ENCODE data around the gene TNFRSF13B. TPM values are rescaled to one million over a fixed set of nuclear protein-coding genes. Genes with fewer than 3 reads are reported as not detected.
A peak's percentile ranks its signal among the peaks of the same experiment; 100 is the strongest.

Gene TNFRSF13B
- total RNA-seq, 1 donor, result not detected

- Histone ChIP-seq H3K4me1 (ENCODE audit: insufficient read depth, low read length) (peaks cover 3% of the 10 kb centered on the region), H3K4me3 (ENCODE audit: insufficient read depth, low read length) (no peak overlapping the region), H3K27ac (ENCODE audit: low read depth, low read length) (no peak overlapping the region), H2AFZ (ENCODE audit: low read length) (no peak overlapping the region), H3K36me3 (ENCODE audit: insufficient read depth, low read length) (no peaks in the 10 kb centered on the region), H3K27me3 (ENCODE audit: insufficient read depth, low read length) (peaks cover 32% of the 10 kb centered on the region), H3K4me2 (ENCODE audit: insufficient read depth, low read length) (no peak overlapping the region), H3K9me3 (ENCODE audit: low read depth, low read length) (no peaks in the 10 kb centered on the region), H4K20me1 (ENCODE audit: insufficient read depth, low read length) (no peaks in the 10 kb centered on the region), H3K79me2 (ENCODE audit: insufficient read depth, low read length) (no peaks in the 10 kb centered on the region)
- peak; percentile 15 for DNase-seq (ENCODE audit: insufficient read length, low spot score, missing footprints)
- no peak for TF ChIP-seq CTCF (IDR thresholded peaks at IDR 0.05; ENCODE audit: extremely low read depth, low read depth, low read length)
These were observed 34.5 kb downstream of the TNFRSF13B start for GRCh38 chr17:16937431-16937830.

DNA sequence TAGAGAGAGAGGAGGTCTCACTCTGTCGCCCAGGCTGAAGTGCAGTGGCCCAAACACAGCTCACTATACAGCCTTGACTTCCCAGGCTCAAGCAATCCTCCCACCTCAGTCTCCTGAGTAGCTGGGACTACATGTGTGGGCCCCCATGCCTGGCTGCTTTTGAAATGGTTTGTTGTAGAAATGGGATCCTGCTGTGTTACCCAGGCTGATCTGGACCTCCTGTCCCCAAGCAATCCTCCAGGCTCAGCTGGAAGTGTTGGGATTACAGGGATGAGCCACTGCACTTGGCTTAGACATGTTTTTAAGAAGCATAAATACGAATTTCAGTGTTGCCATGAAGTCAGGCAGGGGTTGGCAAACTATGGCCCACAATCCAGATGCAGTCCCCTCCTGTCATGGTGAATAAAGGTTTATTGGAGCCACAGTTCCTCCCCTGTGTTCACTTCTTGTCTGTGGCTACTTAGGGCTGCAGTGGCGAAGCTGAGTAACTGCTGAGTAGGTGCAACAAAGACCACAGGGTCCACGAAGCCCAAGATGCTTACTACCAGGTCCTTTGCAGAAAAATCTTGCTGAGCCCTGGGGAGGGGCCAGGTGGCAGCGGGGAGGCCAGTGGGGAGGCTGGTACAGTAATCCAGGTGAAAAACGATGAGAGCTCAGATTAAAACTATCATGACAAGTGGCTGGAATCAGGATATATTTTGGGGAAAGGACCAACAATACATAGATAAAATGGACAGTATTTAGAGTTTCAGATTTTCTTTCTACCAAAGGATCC lies 35.2 kb downstream of the TNFRSF13B start:
- Histone ChIP-seq H3K79me2 (ENCODE audit: insufficient read depth, low read length) (no peaks in the 10 kb centered on the region), H3K9me3 (ENCODE audit: low read depth, low read length) (no peaks in the 10 kb centered on the region), H4K20me1 (ENCODE audit: insufficient read depth, low read length) (no peaks in the 10 kb centered on the region), H3K27me3 (ENCODE audit: insufficient read depth, low read length) (peaks cover 36% of the 10 kb centered on the region), H3K4me1 (ENCODE audit: insufficient read depth, low read length) (peaks cover 3% of the 10 kb centered on the region), H2AFZ (ENCODE audit: low read length) (no peak overlapping the region), H3K36me3 (ENCODE audit: insufficient read depth, low read length) (no peaks in the 10 kb centered on the region), H3K4me2 (ENCODE audit: insufficient read depth, low read length) (no peak overlapping the region), H3K4me3 (ENCODE audit: insufficient read depth, low read length) (no peak overlapping the region), H3K27ac (ENCODE audit: low read depth, low read length) (no peak overlapping the region)
- DNase-seq (ENCODE audit: insufficient read length, low spot score, missing footprints), result peak; percentile 22
- no peak for TF ChIP-seq CTCF (IDR thresholded peaks at IDR 0.05; ENCODE audit: extremely low read depth, low read depth, low read length)

GRCh38 chr17:16935786-16936185 lies 36.1 kb downstream of the TNFRSF13B start:
- H3K4me3 ChIP-seq (ENCODE audit: insufficient read depth, low read length), result no peak overlapping the region
- no peaks in the 10 kb centered on the region for H3K79me2 ChIP-seq (ENCODE audit: insufficient read depth, low read length)
- peaks cover 38% of the 10 kb centered on the region for H3K27me3 ChIP-seq (ENCODE audit: insufficient read depth, low read length)
- no peak for TF ChIP-seq CTCF (IDR thresholded peaks at IDR 0.05; ENCODE audit: extremely low read depth, low read depth, low read length)
- peak; percentile 4 for DNase-seq (ENCODE audit: insufficient read length, low spot score, missing footprints)
- H4K20me1 ChIP-seq (ENCODE audit: insufficient read depth, low read length), result no peaks in the 10 kb centered on the region
- H3K36me3 ChIP-seq (ENCODE audit: insufficient read depth, low read length), result no peaks in the 10 kb centered on the region
- no peak overlapping the region for H3K27ac ChIP-seq (ENCODE audit: low read depth, low read length)
- no peak overlapping the region for H3K4me2 ChIP-seq (ENCODE audit: insufficient read depth, low read length)
- no peaks in the 10 kb centered on the region for H3K9me3 ChIP-seq (ENCODE audit: low read depth, low read length)
- H2AFZ ChIP-seq (ENCODE audit: low read length), result no peak overlapping the region
- H3K4me1 ChIP-seq (ENCODE audit: insufficient read depth, low read length), result no peaks in the 10 kb centered on the region

DNA sequence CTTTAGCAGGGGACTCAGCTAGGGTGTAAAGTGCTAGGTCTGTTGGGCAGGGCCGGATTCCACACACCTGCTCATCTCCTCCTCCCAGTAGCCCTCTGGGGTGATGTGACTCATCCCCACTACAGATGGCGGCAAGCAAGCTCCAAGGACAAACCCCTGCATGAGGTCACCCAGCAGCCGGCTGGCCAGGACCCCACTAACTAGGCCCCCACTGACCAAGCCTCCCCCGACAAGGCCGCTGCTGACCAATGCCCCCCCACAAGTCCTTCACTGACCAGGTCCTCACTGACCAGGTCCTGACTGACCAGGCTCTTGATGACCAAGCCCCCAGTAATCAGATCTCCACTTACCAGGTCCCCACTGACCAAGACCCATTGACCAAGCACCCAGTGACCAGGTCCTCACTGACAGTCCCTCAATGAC lies 36.7 kb downstream of the TNFRSF13B start:
- H4K20me1 ChIP-seq (ENCODE audit: insufficient read depth, low read length), result no peaks in the 10 kb centered on the region
- TF ChIP-seq CTCF (IDR thresholded peaks at IDR 0.05; ENCODE audit: extremely low read depth, low read depth, low read length), result no peak
- no peaks in the 10 kb centered on the region for H3K79me2 ChIP-seq (ENCODE audit: insufficient read depth, low read length)
- no peak overlapping the region for H3K4me3 ChIP-seq (ENCODE audit: insufficient read depth, low read length)
- H3K27me3 ChIP-seq (ENCODE audit: insufficient read depth, low read length), result peaks cover 39% of the 10 kb centered on the region
- no peak overlapping the region for H3K4me2 ChIP-seq (ENCODE audit: insufficient read depth, low read length)
- no peaks in the 10 kb centered on the region for H3K9me3 ChIP-seq (ENCODE audit: low read depth, low read length)
- H2AFZ ChIP-seq (ENCODE audit: low read length), result no peak overlapping the region
- H3K36me3 ChIP-seq (ENCODE audit: insufficient read depth, low read length), result no peaks in the 10 kb centered on the region
- peak; percentile 37 for DNase-seq (ENCODE audit: insufficient read length, low spot score, missing footprints)
- H3K27ac ChIP-seq (ENCODE audit: low read depth, low read length), result no peak overlapping the region
- no peaks in the 10 kb centered on the region for H3K4me1 ChIP-seq (ENCODE audit: insufficient read depth, low read length)

All from osteoblast (primary cell).